HG03108 (cell line): ENCODE measurements around the gene OR13C3.
"Not testable (repeated sequence)": the region's sequence is repeated elsewhere in the genome, so short reads cannot be mapped to it uniquely, and the experiment has no call there.

Source experiments
- ATAC-seq: cut with Tn5 transposase; IDR thresholded peaks from one replicate; pipeline ENCODE4 v1.9.1; 2021; ENCODE audit warnings: moderate library complexity; ENCODE audit not compliant: unreplicated experiment

OR13C3 gene

DNA sequence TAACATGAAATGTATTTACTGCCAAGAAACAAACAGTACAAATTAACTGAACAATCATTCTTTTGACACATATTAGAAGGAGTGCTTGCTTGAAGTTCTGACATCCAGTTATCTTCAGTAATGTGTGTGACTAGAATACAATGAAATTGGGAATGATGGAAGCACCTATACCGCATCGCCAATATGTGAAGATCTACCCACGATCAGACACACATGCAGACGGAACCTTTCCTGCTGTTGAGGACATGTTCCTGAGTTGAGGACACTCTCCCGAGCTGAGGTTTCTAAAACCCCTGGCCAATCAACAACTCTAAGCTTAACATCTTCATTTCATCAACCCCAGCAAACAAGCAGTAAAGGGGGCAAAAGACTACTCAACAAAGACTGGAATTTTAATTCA is at the start of gene OR13C3:
OR13C3 (minus strand) TSS at position 101 of the 400 bp plus-strand sequence. CDS start 133 bp downstream, outside the sequence.
- no peak for ATAC-seq

GRCh38 chr9:104580562-104580961 is 43.9 kb upstream of the OR13C3 start:
- no peak for ATAC-seq

GRCh38 chr9:104577263-104577662 is 40.6 kb upstream of the OR13C3 start:
- no peak for ATAC-seq

- ATAC-seq, result no peak
Observed at GRCh38 chr9:104575456-104575855, 38.8 kb upstream of the OR13C3 start.

- ATAC-seq, result no peak
Observed at GRCh38 chr9:104572612-104573011, 36.0 kb upstream of the OR13C3 start.

- no peak for ATAC-seq
Observed at GRCh38 chr9:104568868-104569267, 32.2 kb upstream of the OR13C3 start, which contains the start of gene OR13C8. TSS of gene OR13C8 (plus strand) at chr9:104569168. CDS start at chr9:104569168, 0 bp downstream.

- ATAC-seq, result no peak
Observed at GRCh38 chr9:104564358-104564757, 27.7 kb upstream of the OR13C3 start.

DNA sequence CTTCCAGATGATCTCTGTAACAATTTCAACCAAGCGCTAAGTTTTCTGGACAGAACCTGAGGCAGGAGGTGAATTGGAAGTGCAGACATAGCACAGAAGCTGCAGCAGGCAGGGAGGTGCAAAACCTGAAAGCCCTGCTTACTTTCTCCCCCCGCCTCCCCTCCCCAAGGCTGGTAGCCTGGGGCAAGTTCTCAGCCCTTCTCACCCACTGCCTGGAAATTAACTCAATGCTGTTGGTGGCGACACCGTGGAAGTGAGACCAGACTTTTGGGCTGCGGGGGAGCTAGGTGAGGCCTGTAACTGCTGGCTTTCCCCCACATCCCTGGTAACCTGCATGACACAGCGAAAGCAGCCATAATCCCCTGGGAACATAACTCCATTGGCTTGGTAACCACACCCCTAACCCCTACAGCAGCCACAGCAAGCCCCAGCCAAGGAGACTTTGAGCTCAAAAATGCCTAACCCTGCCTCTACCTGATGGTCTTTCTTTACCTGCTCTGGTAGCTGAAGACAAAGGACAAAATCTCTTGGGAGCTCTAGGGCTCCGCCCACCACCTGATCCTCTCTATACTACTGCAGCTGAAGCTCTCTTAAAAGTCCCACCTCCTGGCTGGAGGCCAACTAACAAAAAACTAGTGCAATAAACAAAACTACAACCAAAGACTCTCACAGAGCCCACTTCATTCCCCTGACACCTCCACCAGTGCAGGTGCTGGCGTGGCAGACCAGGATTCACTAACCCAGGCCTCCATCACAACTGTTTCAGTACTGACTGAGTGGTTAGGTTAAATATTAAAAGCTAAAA is 20.4 kb upstream of the OR13C3 start:
- no peak for ATAC-seq

DNA sequence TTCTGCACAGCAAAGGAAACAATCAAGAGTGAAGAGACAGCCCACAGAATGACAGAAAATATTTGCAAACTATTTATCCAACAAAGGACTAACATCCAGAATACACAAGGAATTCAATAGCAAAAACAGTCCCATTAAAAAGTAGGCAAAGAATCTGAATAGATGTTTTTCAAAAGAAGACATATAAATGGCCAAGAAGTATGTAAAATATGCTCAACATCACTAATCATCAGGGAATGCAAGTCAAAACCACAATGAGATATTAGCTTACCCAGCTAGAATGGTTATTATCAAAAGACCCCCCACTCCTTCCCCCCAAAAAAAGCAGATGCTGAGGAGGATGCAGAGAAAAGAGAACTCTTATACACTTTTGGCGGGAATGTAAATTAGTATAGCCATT is 18.9 kb upstream of the OR13C3 start:
- no peak for ATAC-seq

DNA sequence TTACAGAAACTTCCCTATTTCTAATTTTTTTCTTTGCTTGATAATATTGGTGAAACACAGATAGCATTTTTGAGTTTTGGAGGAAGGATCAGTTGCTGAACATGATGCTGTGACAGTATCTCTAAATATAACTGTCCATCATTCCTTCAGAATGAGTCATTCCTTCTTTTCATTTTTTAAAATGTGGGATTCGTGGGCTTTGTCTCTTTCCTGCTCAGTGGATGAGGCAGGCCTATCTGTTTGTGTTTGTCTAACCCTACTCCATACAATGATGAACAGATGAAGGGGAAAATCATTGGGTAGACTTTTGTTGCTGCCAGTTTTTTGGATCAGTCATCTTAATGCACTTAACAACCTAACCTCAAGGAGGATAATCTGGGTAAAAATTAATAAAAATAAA is 16.6 kb upstream of the OR13C3 start:
- no peak for ATAC-seq

GRCh38 chr9:104544644-104545043 is 8.0 kb upstream of the OR13C3 start:
- ATAC-seq, result no peak

DNA sequence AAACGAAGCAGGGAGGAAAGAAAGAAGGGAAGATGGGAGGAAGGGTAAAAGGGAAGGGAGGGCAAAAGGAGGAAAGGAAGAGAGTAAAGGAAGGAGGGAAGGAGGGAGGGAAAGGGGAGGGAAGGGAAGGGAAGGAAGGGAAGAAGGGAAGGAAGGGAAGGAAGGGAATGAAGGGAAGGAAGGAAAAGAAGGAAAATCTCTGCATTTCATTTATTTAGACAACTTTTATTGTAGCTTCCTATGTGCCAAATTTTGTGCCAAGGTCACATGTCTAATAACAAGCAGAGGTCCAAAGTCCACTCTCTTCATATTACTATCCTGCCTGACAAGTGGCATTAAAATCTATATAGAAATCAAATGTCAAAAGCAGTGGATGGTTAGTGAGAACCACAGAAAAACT is 2.6 kb upstream of the OR13C3 start:
- no peak for ATAC-seq

- ATAC-seq, result no peak
Observed at GRCh38 chr9:104527109-104527508, 9.5 kb downstream of the OR13C3 start, which contains the start of gene OR13C4. TSS of gene OR13C4 (minus strand) at chr9:104527209. CDS start at chr9:104527209, 0 bp downstream.

- ATAC-seq, result not testable (repeated sequence)
Observed at GRCh38 chr9:104520241-104520640, 16.4 kb downstream of the OR13C3 start.

DNA sequence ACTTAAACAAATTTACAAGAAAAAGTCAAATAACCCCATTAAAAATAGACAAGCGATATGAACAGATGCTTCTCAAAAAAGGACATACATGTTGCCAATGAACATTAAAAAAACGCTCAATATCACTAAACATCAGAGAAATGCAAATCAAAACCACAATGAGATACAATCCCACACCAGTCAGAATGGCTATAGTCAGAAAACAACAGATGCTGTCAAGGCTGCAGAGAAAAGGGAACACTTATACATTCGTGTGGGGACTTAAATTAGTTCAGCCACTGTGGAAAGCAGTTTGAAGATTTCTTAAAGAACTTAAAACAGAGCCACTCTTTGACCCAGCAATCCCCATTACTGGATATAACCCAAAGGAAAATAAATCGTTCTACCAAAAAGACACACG is 21.8 kb downstream of the OR13C3 start:
- ATAC-seq, result no peak

DNA sequence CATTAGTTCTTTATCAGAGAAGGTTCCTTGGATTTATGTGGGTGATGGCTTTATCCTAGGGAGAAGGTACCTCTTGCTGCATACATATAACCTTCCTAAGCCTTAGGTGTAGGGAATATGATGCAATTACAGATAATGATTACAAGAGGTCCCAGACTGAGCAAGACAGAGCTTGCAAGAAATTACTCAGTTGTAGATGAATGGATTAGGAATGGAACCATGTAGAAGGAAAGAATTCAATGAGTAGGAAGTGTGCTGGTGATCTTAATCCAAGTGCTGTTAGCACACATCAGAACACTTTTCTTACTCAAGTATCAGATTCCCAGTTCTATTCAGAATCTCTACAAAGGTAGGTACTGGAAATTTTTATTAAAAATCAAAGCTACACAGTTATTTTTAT is 30.1 kb downstream of the OR13C3 start:
- ATAC-seq, result no peak

DNA sequence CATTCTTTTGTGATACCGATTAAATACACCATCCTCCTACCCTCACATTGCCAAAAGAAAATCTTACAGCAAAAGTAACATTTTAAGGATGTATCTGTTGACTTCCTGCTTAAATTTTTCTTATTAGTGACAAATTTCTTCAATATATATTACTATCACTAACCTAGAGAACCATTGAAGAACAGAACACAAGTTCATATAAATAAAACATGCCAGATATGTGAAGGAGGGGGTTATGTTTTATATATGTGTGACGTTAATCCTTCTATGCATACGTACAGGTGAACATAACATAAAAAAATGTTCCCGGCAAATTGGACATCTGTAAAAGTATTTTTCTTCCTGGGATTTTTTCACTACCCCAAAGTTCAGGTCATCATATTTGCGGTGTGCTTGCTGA is 32.7 kb downstream of the OR13C3 start, which contains the start of gene OR13F1:
OR13F1 (plus strand) TSS at position 301 of the 400 bp plus-strand sequence; CDS start at position 301, 0 bp downstream.
- no peak for ATAC-seq

GRCh38 chr9:104503440-104503839 is 33.2 kb downstream of the OR13C3 start:
- ATAC-seq, result no peak

DNA sequence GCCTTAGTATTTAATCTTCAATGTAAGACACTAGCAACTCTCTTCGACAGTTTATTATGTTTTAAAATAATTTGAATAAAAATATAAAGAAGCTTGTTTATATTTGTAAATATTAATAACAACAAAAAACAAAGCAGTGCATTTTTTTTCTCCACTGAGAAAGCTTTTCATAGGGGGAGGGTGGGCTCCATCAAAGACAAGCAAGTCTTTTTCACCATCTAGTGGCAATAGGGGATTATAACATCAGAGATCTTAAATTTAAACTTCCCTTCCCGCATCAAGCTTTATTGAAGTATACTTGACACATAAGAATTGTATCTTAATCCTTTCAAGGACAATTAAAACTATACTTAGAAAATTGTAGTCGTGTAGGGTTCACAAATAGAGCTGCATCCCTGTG is 41.8 kb downstream of the OR13C3 start:
- no peak for ATAC-seq
